ENCODE results near the gene CNTNAP2.
"Not testable (repeated sequence)": the region's sequence is repeated elsewhere in the genome, so short reads cannot be mapped to it uniquely, and the experiment has no call there.

Gene CNTNAP2

DNA sequence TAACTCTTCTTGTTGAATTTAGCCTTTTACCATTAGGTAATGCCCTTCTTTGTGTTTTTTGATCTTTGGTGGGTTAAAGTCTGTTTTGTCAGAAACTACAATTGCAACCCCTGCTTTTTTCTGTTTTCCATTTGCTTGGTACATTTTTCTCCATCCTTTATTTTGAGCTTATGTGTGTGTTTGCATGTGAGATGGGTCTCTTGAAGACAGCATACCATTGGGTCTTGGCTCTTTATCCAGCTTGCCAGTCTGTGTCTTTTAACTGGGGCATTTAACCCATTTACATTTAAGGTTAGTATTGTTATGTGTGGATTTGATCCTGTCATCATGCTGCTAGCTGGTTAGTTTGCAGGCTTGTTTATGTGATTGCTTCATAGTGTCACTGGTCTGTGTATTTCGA is 997.9 kb downstream of the CNTNAP2 start:
- H3K79me2 ChIP-seq (ENCODE audit: control insufficient read depth, insufficient read depth, low read length, poor library complexity); H3K23ac ChIP-seq (ENCODE audit: low read length); H3K4me1 ChIP-seq (ENCODE audit: control insufficient read depth in 1 of 2, insufficient read depth in 2 of 2, low read length in 2 of 2); H4K12ac ChIP-seq (ENCODE audit: low read depth, low read length); H3K4ac ChIP-seq (ENCODE audit: low read depth, low read length); H2BK12ac ChIP-seq (ENCODE audit: low read length); DNase-seq; H4K91ac ChIP-seq (ENCODE audit: low read depth, low read length); H3K79me1 ChIP-seq (ENCODE audit: low read length); H3K9me3 ChIP-seq (ENCODE audit: insufficient read depth, low read depth, low read length); H3K27me3 ChIP-seq (ENCODE audit: insufficient read depth, low read length); H3K9ac ChIP-seq (ENCODE audit: low read length); H2AFZ ChIP-seq (ENCODE audit: insufficient read depth, low read length, poor library complexity); H3K14ac ChIP-seq (ENCODE audit: low read length); H2BK120ac ChIP-seq (ENCODE audit: insufficient read depth, low read length, poor library complexity); H3K36me3 ChIP-seq (ENCODE audit: control insufficient read depth in 1 of 2, insufficient read depth in 2 of 2, low read length in 2 of 2); H3K4me2 ChIP-seq (ENCODE audit: low read length); H3K27ac ChIP-seq (ENCODE audit: low read depth, low read length); H3K18ac ChIP-seq (ENCODE audit: low read length); H4K8ac ChIP-seq (ENCODE audit: low read depth, low read length); H2BK5ac ChIP-seq (ENCODE audit: low read depth, low read length, poor library complexity); H3K4me3 ChIP-seq (ENCODE audit: low read depth, low read length); H2AK5ac ChIP-seq (ENCODE audit: low read length): not testable (repeated sequence)
- WGBS (ENCODE audit: extremely low coverage, insufficient coverage, insufficient read length): no CpG with 5 or more reads among the region's 1 CpG

DNA sequence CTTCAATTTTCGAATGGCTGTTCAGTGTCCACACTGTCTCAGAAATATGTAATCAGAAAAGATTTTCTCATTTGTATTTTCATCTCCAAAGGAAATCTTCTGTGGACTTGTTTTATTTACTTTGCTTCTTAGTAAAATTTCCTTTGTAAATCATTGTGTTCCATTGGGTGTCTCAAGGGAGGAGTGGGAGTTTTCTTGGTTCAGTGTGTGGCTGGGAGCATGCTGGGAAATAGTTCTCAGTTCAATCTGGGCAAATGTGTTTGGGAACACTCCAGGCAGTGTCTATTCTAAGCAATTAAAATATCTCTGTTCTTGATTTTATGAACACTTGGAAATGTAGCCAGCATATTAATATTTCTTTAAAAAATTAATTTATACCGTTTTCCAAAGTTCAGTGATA is 1019.8 kb downstream of the CNTNAP2 start:
- H3K4ac ChIP-seq (ENCODE audit: low read depth, low read length): no peak overlapping the region
- no peak overlapping the region for H2AFZ ChIP-seq (ENCODE audit: insufficient read depth, low read length, poor library complexity)
- no peak overlapping the region for H3K4me3 ChIP-seq (ENCODE audit: low read depth, low read length)
- H3K79me2 ChIP-seq (ENCODE audit: control insufficient read depth, insufficient read depth, low read length, poor library complexity): no peaks in the 10 kb centered on the region
- H3K27me3 ChIP-seq (ENCODE audit: insufficient read depth, low read length): no peaks in the 10 kb centered on the region
- no peak overlapping the region for H3K18ac ChIP-seq (ENCODE audit: low read length)
- no CpG with 5 or more reads among the region's 2 CpGs for WGBS (ENCODE audit: extremely low coverage, insufficient coverage, insufficient read length)
- H3K27ac ChIP-seq (ENCODE audit: low read depth, low read length): no peak overlapping the region
- H2BK12ac ChIP-seq (ENCODE audit: low read length): no peak overlapping the region
- H3K14ac ChIP-seq (ENCODE audit: low read length): no peak overlapping the region
- no peak overlapping the region for H2BK5ac ChIP-seq (ENCODE audit: low read depth, low read length, poor library complexity)
- H4K8ac ChIP-seq (ENCODE audit: low read depth, low read length): no peak overlapping the region
- H4K12ac ChIP-seq (ENCODE audit: low read depth, low read length): no peak overlapping the region
- no peaks in the 10 kb centered on the region for H3K4me1 ChIP-seq (ENCODE audit: control insufficient read depth in 1 of 2, insufficient read depth in 2 of 2, low read length in 2 of 2)
- H3K9ac ChIP-seq (ENCODE audit: low read length): no peak overlapping the region
- no peak overlapping the region for H3K23ac ChIP-seq (ENCODE audit: low read length)
- no peak for DNase-seq
- no peak overlapping the region for H2BK120ac ChIP-seq (ENCODE audit: insufficient read depth, low read length, poor library complexity)
- no peak overlapping the region for H2AK5ac ChIP-seq (ENCODE audit: low read length)
- H3K9me3 ChIP-seq (ENCODE audit: insufficient read depth, low read depth, low read length): no peaks in the 10 kb centered on the region
- H3K79me1 ChIP-seq (ENCODE audit: low read length): no peaks in the 10 kb centered on the region
- no peak overlapping the region for H3K4me2 ChIP-seq (ENCODE audit: low read length)
- no peaks in the 10 kb centered on the region for H3K36me3 ChIP-seq (ENCODE audit: control insufficient read depth in 1 of 2, insufficient read depth in 2 of 2, low read length in 2 of 2)
- H4K91ac ChIP-seq (ENCODE audit: low read depth, low read length): no peak overlapping the region

- Histone ChIP-seq H4K91ac (ENCODE audit: low read depth, low read length) (no peak overlapping the region), H2AFZ (ENCODE audit: insufficient read depth, low read length, poor library complexity) (no peak overlapping the region), H3K4me1 (ENCODE audit: control insufficient read depth in 1 of 2, insufficient read depth in 2 of 2, low read length in 2 of 2) (no peaks in the 10 kb centered on the region), H3K79me2 (ENCODE audit: control insufficient read depth, insufficient read depth, low read length, poor library complexity) (no peaks in the 10 kb centered on the region), H2BK120ac (ENCODE audit: insufficient read depth, low read length, poor library complexity) (no peak overlapping the region), H2AK5ac (ENCODE audit: low read length) (no peak overlapping the region), H2BK5ac (ENCODE audit: low read depth, low read length, poor library complexity) (no peak overlapping the region), H3K36me3 (ENCODE audit: control insufficient read depth in 1 of 2, insufficient read depth in 2 of 2, low read length in 2 of 2) (no peaks in the 10 kb centered on the region), H3K9me3 (ENCODE audit: insufficient read depth, low read depth, low read length) (peaks cover 2% of the 10 kb centered on the region), H2BK12ac (ENCODE audit: low read length) (no peak overlapping the region), H3K23ac (ENCODE audit: low read length) (peak overlapping the region; percentile 58), H4K8ac (ENCODE audit: low read depth, low read length) (no peak overlapping the region), H3K27me3 (ENCODE audit: insufficient read depth, low read length) (no peaks in the 10 kb centered on the region), H3K4ac (ENCODE audit: low read depth, low read length) (no peak overlapping the region), H3K14ac (ENCODE audit: low read length) (no peak overlapping the region), H4K12ac (ENCODE audit: low read depth, low read length) (no peak overlapping the region), H3K4me3 (ENCODE audit: low read depth, low read length) (no peak overlapping the region), H3K27ac (ENCODE audit: low read depth, low read length) (no peak overlapping the region), H3K4me2 (ENCODE audit: low read length) (no peak overlapping the region), H3K79me1 (ENCODE audit: low read length) (no peaks in the 10 kb centered on the region), H3K18ac (ENCODE audit: low read length) (no peak overlapping the region), H3K9ac (ENCODE audit: low read length) (no peak overlapping the region)
- WGBS (ENCODE audit: extremely low coverage, insufficient coverage, insufficient read length): no CpG with 5 or more reads among the region's 2 CpGs
- DNase-seq: no peak
These were observed 1028.6 kb downstream of the CNTNAP2 start for GRCh38 chr7:147145194-147145593.

DNA sequence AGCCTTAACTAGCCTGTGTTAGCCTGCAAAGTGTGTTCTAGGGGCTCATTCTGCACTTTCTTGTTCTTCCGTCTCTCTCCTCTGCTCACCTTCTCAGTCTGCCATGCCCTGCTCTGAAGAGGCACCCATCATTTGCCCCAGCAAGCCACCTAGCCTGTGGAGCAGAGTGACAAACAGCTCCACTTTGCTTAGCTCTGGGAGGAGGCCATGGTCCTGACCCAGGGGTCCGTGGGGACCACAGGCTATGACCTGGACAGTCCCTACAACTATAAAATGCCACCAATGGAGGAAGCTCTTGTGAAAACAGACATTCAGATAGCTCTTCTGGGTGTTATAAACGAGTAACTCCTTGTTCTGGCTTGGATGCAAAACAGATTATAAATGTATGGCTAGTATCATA is 1029.6 kb downstream of the CNTNAP2 start:
- Histone ChIP-seq H2BK120ac (ENCODE audit: insufficient read depth, low read length, poor library complexity) (no peak overlapping the region), H4K91ac (ENCODE audit: low read depth, low read length) (no peak overlapping the region), H4K8ac (ENCODE audit: low read depth, low read length) (no peak overlapping the region), H3K9me3 (ENCODE audit: insufficient read depth, low read depth, low read length) (peaks cover 2% of the 10 kb centered on the region), H3K36me3 (ENCODE audit: control insufficient read depth in 1 of 2, insufficient read depth in 2 of 2, low read length in 2 of 2) (no peaks in the 10 kb centered on the region), H3K4me3 (ENCODE audit: low read depth, low read length) (no peak overlapping the region), H3K27ac (ENCODE audit: low read depth, low read length) (no peak overlapping the region), H2AFZ (ENCODE audit: insufficient read depth, low read length, poor library complexity) (no peak overlapping the region), H2BK5ac (ENCODE audit: low read depth, low read length, poor library complexity) (no peak overlapping the region), H3K14ac (ENCODE audit: low read length) (no peak overlapping the region), H3K79me1 (ENCODE audit: low read length) (no peaks in the 10 kb centered on the region), H3K79me2 (ENCODE audit: control insufficient read depth, insufficient read depth, low read length, poor library complexity) (no peaks in the 10 kb centered on the region), H2AK5ac (ENCODE audit: low read length) (no peak overlapping the region), H3K4me1 (ENCODE audit: control insufficient read depth in 1 of 2, insufficient read depth in 2 of 2, low read length in 2 of 2) (no peaks in the 10 kb centered on the region), H3K9ac (ENCODE audit: low read length) (no peak overlapping the region), H3K27me3 (ENCODE audit: insufficient read depth, low read length) (no peaks in the 10 kb centered on the region), H3K23ac (ENCODE audit: low read length) (peak overlapping the region; percentile 10), H3K4me2 (ENCODE audit: low read length) (no peak overlapping the region), H4K12ac (ENCODE audit: low read depth, low read length) (no peak overlapping the region), H3K4ac (ENCODE audit: low read depth, low read length) (no peak overlapping the region), H2BK12ac (ENCODE audit: low read length) (no peak overlapping the region), H3K18ac (ENCODE audit: low read length) (no peak overlapping the region)
- WGBS (ENCODE audit: extremely low coverage, insufficient coverage, insufficient read length): no CpG with 5 or more reads among the region's 3 CpGs
- DNase-seq: no peak

GRCh38 chr7:147151661-147152060 is 1035.1 kb downstream of the CNTNAP2 start:
- Histone ChIP-seq H4K8ac (ENCODE audit: low read depth, low read length) (no peak overlapping the region), H2AK5ac (ENCODE audit: low read length) (no peak overlapping the region), H2BK5ac (ENCODE audit: low read depth, low read length, poor library complexity) (no peak overlapping the region), H3K18ac (ENCODE audit: low read length) (no peak overlapping the region), H2AFZ (ENCODE audit: insufficient read depth, low read length, poor library complexity) (no peak overlapping the region), H3K9ac (ENCODE audit: low read length) (no peak overlapping the region), H4K12ac (ENCODE audit: low read depth, low read length) (no peak overlapping the region), H3K36me3 (ENCODE audit: control insufficient read depth in 1 of 2, insufficient read depth in 2 of 2, low read length in 2 of 2) (no peaks in the 10 kb centered on the region), H3K79me1 (ENCODE audit: low read length) (no peaks in the 10 kb centered on the region), H3K4me3 (ENCODE audit: low read depth, low read length) (no peak overlapping the region), H2BK12ac (ENCODE audit: low read length) (no peak overlapping the region), H3K14ac (ENCODE audit: low read length) (no peak overlapping the region), H3K27me3 (ENCODE audit: insufficient read depth, low read length) (no peaks in the 10 kb centered on the region), H3K79me2 (ENCODE audit: control insufficient read depth, insufficient read depth, low read length, poor library complexity) (no peaks in the 10 kb centered on the region), H3K4me1 (ENCODE audit: control insufficient read depth in 1 of 2, insufficient read depth in 2 of 2, low read length in 2 of 2) (no peaks in the 10 kb centered on the region), H3K4me2 (ENCODE audit: low read length) (no peak overlapping the region), H3K23ac (ENCODE audit: low read length) (no peak overlapping the region), H3K9me3 (ENCODE audit: insufficient read depth, low read depth, low read length) (peaks cover 2% of the 10 kb centered on the region), H2BK120ac (ENCODE audit: insufficient read depth, low read length, poor library complexity) (no peak overlapping the region), H3K4ac (ENCODE audit: low read depth, low read length) (no peak overlapping the region), H3K27ac (ENCODE audit: low read depth, low read length) (no peak overlapping the region), H4K91ac (ENCODE audit: low read depth, low read length) (no peak overlapping the region)
- DNase-seq: no peak
